ENCODE measurements around the gene TMEM37. TPM values are rescaled to one million over a fixed set of nuclear protein-coding genes. Genes with fewer than 3 reads are reported as not detected.
A peak's percentile ranks its signal among the peaks of the same experiment; 100 is the strongest.

The TMEM37 gene
- total and polyA plus RNA-seq, 7 experiments from 2014 or later = 0.37 to 4.2 (median 0.51) TPM; not detected in 2

DNA sequence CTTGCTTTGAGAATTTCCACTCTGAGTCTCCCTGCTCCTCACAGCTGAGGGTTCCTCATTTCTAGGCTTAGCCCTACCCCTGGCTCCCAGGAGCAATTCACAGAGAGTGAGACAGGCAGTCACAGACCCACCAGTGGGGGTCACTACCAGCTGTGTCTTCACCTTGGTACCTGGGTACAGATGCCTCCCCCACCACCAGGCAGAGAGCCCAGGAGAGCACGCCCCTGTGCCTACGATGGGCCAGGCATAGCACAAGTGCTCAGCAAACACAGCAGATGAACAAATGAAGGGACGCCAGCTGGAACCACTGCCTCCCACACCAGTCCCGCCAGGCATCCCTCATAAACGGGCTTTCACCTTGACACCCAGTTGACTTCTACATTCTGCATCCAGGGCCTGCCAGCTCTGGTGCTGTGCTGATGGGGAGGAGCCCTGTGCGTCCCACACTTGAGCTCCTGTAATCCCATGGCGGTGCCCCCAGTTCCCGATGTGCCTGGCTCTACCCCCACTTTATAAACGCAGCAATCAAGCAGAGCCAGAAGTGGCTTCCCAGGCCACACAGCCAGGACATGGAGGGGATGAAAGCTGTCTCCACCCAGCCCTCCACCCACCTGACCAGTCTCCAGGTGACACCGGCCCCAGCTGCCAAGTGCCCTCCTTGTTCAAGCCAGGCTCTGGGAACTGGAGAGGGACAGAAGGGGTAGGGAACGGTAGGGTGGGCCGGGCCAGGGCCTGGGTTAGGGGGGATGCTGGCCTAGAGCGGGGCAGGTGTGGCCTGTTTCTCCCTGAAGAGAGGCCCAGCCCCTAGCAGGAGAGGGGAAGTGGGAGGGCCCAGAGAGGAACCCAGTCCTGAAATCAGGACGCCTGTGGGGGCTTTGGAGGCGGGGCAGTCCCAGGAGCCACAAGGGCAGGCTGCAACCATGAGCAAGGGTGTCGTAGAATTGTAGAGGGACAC is 50.1 kb downstream of the TMEM37 start:
- ChIA-PET CTCF (interaction anchor here (1.5 kb wide), 1 partner anchor 599 kb away, joined by 3 read pairs; no protein-coding TSS in a partner anchor), POLR2A (no interaction called here)
- ATAC-seq (no peak), DNase-seq (no peak)
- H3K9me3 ChIP-seq (ENCODE audit: control insufficient read depth in 2 of 3, low read length in 3 of 3) = no peaks in the 10 kb centered on the region
- no peaks in the 10 kb centered on the region for H3K27me3 ChIP-seq (ENCODE audit: control insufficient read depth in 2 of 2, insufficient read depth in 2 of 2, low read length in 2 of 2)
- no peak overlapping the region for H3K27ac ChIP-seq (ENCODE audit: low read depth, low read length)
- peaks cover 0 to 1% (median 0%) of the 10 kb centered on the region in 11 donors for H3K9me3 Mint-ChIP-seq
- H3K4me1 Mint-ChIP-seq = no peaks in the 10 kb centered on the region
- peaks cover 0 to 51% (median 3%) of the 10 kb centered on the region in 5 donors for H3K27me3 Mint-ChIP-seq
- no peaks in the 10 kb centered on the region for H3K4me1 ChIP-seq (ENCODE audit: control insufficient read depth in 2 of 2, insufficient read depth in 2 of 2, low read length in 2 of 2)
- H3K4me3 Mint-ChIP-seq = no peak overlapping the region
- intact Hi-C loops (cut with micrococcal nuclease) = no loop called here
- H3K4me3 ChIP-seq (ENCODE audit: low read length) = no peak overlapping the region
- H3K27ac Mint-ChIP-seq = no peak overlapping the region
- H3K36me3 Mint-ChIP-seq = no peaks in the 10 kb centered on the region
- no peaks in the 10 kb centered on the region for H3K36me3 ChIP-seq (ENCODE audit: control insufficient read depth in 2 of 3, insufficient read depth in 3 of 3, low read length in 3 of 3)

DNA sequence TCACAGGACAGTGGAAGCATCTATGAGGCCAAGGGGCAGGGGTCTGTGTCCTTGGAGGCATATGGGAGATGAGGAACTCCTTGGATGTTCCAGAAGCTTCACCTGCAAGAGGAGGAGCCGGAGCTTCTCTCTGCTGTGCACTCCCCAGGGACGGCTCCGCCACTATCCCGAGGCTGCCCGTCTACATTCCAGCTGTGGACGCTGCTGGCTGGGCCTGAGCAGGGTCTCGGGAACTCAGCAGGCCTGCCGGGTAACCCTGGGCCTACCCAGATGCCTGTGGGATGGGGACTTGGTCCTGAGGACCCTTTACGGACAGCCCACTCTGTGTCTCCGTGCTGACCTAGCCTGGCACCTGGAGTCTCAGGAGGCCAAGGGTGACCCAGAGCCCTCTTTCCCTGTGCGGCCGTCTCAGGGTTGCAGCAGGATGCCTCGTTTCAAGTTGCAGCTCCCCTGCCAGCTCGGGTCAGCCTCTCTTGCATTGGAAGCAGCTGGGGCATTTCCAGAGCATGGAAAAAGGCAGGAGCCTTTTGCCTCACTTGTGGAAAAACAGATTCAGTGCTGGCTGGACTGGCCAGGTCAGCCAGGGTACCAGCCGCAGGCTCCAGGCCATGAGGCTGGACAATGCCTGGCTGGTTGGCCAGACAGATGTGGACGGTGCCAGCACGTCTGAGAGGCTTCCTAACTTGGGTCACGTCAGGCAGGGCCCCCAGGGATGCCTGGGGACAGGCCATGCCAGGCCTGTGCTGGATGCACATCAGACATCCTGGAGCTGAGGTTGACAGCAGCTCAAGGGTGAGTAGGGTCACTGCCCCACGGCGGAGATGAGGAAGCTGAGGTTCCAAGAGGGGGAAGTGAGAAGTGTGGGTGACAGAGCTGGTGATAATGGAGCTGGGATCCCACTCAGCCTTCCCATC is 51.1 kb downstream of the TMEM37 start:
- POLR2A ChIA-PET = interaction anchor here (0.5 kb wide), 1 partner anchor 40 kb away, joined by 4 read pairs; no protein-coding TSS in a partner anchor
- H3K4me1 Mint-ChIP-seq = no peaks in the 10 kb centered on the region
- H3K27me3 Mint-ChIP-seq = peaks cover 0 to 42% (median 3%) of the 10 kb centered on the region in 5 donors
- no peaks in the 10 kb centered on the region for H3K27me3 ChIP-seq (ENCODE audit: control insufficient read depth in 2 of 2, insufficient read depth in 2 of 2, low read length in 2 of 2)
- H3K4me3 Mint-ChIP-seq = no peak overlapping the region
- CTCF ChIA-PET = interaction anchor here (1.5 kb wide), 1 partner anchor 600 kb away, joined by 3 read pairs; no protein-coding TSS in a partner anchor
- H3K36me3 Mint-ChIP-seq = no peaks in the 10 kb centered on the region
- no peak for DNase-seq
- no peak overlapping the region for H3K27ac Mint-ChIP-seq
- H3K9me3 Mint-ChIP-seq = peaks cover 0 to 3% (median 0%) of the 10 kb centered on the region in 11 donors
- no peaks in the 10 kb centered on the region for H3K9me3 ChIP-seq (ENCODE audit: control insufficient read depth in 2 of 3, low read length in 3 of 3)
- no peak overlapping the region for H3K4me3 ChIP-seq (ENCODE audit: low read length)
- H3K36me3 ChIP-seq (ENCODE audit: control insufficient read depth in 2 of 3, insufficient read depth in 3 of 3, low read length in 3 of 3) = no peaks in the 10 kb centered on the region
- intact Hi-C loops (cut with micrococcal nuclease) = no loop called here
- no peak overlapping the region for H3K27ac ChIP-seq (ENCODE audit: low read depth, low read length)
- no peaks in the 10 kb centered on the region for H3K4me1 ChIP-seq (ENCODE audit: control insufficient read depth in 2 of 2, insufficient read depth in 2 of 2, low read length in 2 of 2)
- ATAC-seq = peak; percentile 47

DNA sequence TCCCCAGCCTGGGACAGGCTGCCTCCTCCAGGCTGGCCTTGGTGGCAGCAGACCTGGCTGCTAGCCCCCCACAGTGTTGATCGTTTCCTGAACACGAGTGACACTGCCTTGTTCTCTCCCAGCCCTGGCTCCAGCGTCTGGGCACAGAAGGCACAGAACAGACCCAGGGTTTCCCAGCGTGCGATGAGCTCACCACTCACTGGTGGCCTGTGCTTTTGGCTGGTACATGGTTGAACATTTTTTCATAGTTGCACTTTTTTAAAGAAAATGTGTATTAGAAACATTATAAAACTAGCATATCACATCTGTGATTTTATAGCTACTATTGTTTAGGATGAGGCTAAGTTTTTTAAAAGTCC is 51.7 kb downstream of the TMEM37 start:
- H3K27me3 Mint-ChIP-seq = peaks cover 0 to 41% (median 5%) of the 10 kb centered on the region in 5 donors
- peaks cover 0 to 3% (median 0%) of the 10 kb centered on the region in 11 donors for H3K9me3 Mint-ChIP-seq
- ATAC-seq (no peak), DNase-seq (no peak)
- no peaks in the 10 kb centered on the region for H3K4me1 ChIP-seq (ENCODE audit: control insufficient read depth in 2 of 2, insufficient read depth in 2 of 2, low read length in 2 of 2)
- H3K27ac Mint-ChIP-seq = no peak overlapping the region
- H3K36me3 Mint-ChIP-seq = no peaks in the 10 kb centered on the region
- H3K4me3 Mint-ChIP-seq = no peak overlapping the region
- ChIA-PET CTCF (no interaction called here), POLR2A (interaction anchor here (0.5 kb wide), 1 partner anchor 41 kb away, joined by 4 read pairs; no protein-coding TSS in a partner anchor)
- intact Hi-C loops (cut with micrococcal nuclease) = no loop called here
- no peak overlapping the region for H3K4me3 ChIP-seq (ENCODE audit: low read length)
- no peaks in the 10 kb centered on the region for H3K4me1 Mint-ChIP-seq
- no peaks in the 10 kb centered on the region for H3K9me3 ChIP-seq (ENCODE audit: control insufficient read depth in 2 of 3, low read length in 3 of 3)
- H3K27me3 ChIP-seq (ENCODE audit: control insufficient read depth in 2 of 2, insufficient read depth in 2 of 2, low read length in 2 of 2) = no peaks in the 10 kb centered on the region
- H3K36me3 ChIP-seq (ENCODE audit: control insufficient read depth in 2 of 3, insufficient read depth in 3 of 3, low read length in 3 of 3) = no peaks in the 10 kb centered on the region
- no peak overlapping the region for H3K27ac ChIP-seq (ENCODE audit: low read depth, low read length)

GRCh38 chr2:119483896-119484718 is 52.5 kb downstream of the TMEM37 start:
- no peaks in the 10 kb centered on the region for H3K27me3 ChIP-seq (ENCODE audit: control insufficient read depth in 2 of 2, insufficient read depth in 2 of 2, low read length in 2 of 2)
- no peaks in the 10 kb centered on the region for H3K36me3 Mint-ChIP-seq
- H3K27ac Mint-ChIP-seq = no peak overlapping the region
- peaks cover 0 to 43% (median 5%) of the 10 kb centered on the region in 5 donors for H3K27me3 Mint-ChIP-seq
- no peak overlapping the region for H3K4me3 Mint-ChIP-seq
- no peaks in the 10 kb centered on the region for H3K4me1 Mint-ChIP-seq
- ChIA-PET POLR2A (no interaction called here), CTCF (no interaction called here)
- H3K36me3 ChIP-seq (ENCODE audit: control insufficient read depth in 2 of 3, insufficient read depth in 3 of 3, low read length in 3 of 3) = no peaks in the 10 kb centered on the region
- no peaks in the 10 kb centered on the region for H3K9me3 ChIP-seq (ENCODE audit: control insufficient read depth in 2 of 3, low read length in 3 of 3)
- H3K4me1 ChIP-seq (ENCODE audit: control insufficient read depth in 2 of 2, insufficient read depth in 2 of 2, low read length in 2 of 2) = no peaks in the 10 kb centered on the region
- no peak overlapping the region for H3K4me3 ChIP-seq (ENCODE audit: low read length)
- intact Hi-C loops (cut with micrococcal nuclease) = no loop called here
- no peak for DNase-seq
- ATAC-seq = no peak
- peaks cover 0 to 3% (median 0%) of the 10 kb centered on the region in 11 donors for H3K9me3 Mint-ChIP-seq
- H3K27ac ChIP-seq (ENCODE audit: low read depth, low read length) = no peak overlapping the region

DNA sequence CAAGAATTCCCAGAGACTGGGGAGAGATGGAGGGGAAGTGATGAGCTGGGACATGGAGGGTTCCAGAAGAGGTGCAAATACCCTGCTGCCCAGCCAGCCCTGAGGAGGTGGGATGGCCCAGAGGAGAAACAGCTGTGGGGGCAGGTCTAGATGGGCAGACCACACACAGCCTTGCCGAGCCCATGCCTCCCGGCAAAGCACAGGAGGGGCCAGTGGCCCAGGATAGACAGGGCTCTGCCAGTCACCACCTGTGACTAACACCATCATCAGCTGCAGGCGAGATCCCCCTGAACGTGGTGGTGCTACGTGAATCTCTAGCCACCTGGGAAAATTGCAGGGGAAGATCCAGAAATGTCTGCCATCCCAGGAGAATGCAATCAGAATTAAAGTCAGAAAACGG is 53.2 kb downstream of the TMEM37 start:
- H3K4me1 ChIP-seq (ENCODE audit: control insufficient read depth in 2 of 2, insufficient read depth in 2 of 2, low read length in 2 of 2) = no peaks in the 10 kb centered on the region
- no peaks in the 10 kb centered on the region for H3K9me3 ChIP-seq (ENCODE audit: control insufficient read depth in 2 of 3, low read length in 3 of 3)
- ChIA-PET CTCF (no interaction called here), POLR2A (no interaction called here)
- intact Hi-C loops (cut with micrococcal nuclease) = no loop called here
- ATAC-seq (no peak), DNase-seq (no peak)
- no peaks in the 10 kb centered on the region for H3K4me1 Mint-ChIP-seq
- no peaks in the 10 kb centered on the region for H3K36me3 ChIP-seq (ENCODE audit: control insufficient read depth in 2 of 3, insufficient read depth in 3 of 3, low read length in 3 of 3)
- no peak overlapping the region for H3K27ac ChIP-seq (ENCODE audit: low read depth, low read length)
- peaks cover 0 to 3% (median 0%) of the 10 kb centered on the region in 11 donors for H3K9me3 Mint-ChIP-seq
- peaks cover 0 to 43% (median 6%) of the 10 kb centered on the region in 5 donors for H3K27me3 Mint-ChIP-seq
- H3K36me3 Mint-ChIP-seq = no peaks in the 10 kb centered on the region
- no peak overlapping the region for H3K4me3 ChIP-seq (ENCODE audit: low read length)
- no peak overlapping the region for H3K4me3 Mint-ChIP-seq
- no peak overlapping the region for H3K27ac Mint-ChIP-seq
- no peaks in the 10 kb centered on the region for H3K27me3 ChIP-seq (ENCODE audit: control insufficient read depth in 2 of 2, insufficient read depth in 2 of 2, low read length in 2 of 2)
